GM21526 (cell line): ENCODE results near the gene TRPV5.
A peak's percentile ranks its signal among the peaks of the same experiment; 100 is the strongest.
"Not testable (repeated sequence)": the region's sequence is repeated elsewhere in the genome, so short reads cannot be mapped to it uniquely, and the experiment has no call there.

Experiments
- ATAC-seq: cut with Tn5 transposase; IDR thresholded peaks from one replicate; pipeline ENCODE4 v1.9.1; 2021; ENCODE audit warnings: moderate library complexity; ENCODE audit not compliant: unreplicated experiment, low FRiP score

Gene TRPV5

GRCh38 chr7:142933624-142934023 is at the start of gene TRPV5:
TRPV5 (minus strand) TSS chr7:142933746; CDS start chr7:142933459, 287 bp downstream.
- ATAC-seq = no peak

DNA sequence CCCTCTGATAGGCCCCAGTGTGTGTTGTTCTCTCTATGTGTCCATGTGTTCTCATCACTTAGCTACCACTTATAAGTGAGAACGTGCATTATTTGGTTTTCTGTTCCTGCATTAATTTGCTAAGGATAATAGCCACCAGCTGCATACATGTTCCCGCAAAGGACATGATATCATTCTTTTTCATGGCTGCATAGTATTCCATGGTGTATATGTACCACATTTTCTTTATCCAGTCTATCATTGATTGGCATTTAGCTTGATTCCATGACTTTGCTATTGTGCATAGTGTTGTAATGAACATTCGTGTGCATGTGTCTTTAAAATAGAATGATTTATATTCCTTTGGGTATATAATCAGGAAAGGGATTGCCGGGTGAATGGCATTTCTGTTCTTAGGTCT is 44.9 kb upstream of the TRPV5 start:
- not testable (repeated sequence) for ATAC-seq

- ATAC-seq = no peak
Observed at GRCh38 chr7:142974626-142975025, 41.1 kb upstream of the TRPV5 start.

GRCh38 chr7:142969183-142969582 is 35.6 kb upstream of the TRPV5 start:
- ATAC-seq = no peak

GRCh38 chr7:142968229-142968628 is 34.7 kb upstream of the TRPV5 start:
- ATAC-seq = no peak

GRCh38 chr7:142964502-142965246 is 31.1 kb upstream of the TRPV5 start:
- no peak for ATAC-seq

DNA sequence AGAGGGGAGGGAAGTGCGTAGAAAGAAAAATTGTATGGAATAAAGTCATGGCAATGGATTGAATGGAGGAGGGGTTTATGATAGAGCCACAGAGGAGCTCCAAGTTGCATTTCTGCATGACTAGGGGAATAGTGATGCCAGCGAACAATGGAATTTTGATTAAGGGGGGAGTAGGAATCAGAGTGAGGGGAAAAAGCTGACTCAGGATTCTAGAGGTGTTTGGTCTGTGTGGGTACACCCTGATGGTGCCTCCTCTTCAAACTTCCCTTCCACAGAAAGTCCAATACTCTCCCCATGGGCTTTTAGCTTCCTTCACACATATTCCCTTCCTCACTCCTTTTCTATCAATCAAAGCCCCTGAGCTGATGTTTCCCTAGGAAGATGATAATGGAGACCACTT is 30.4 kb upstream of the TRPV5 start:
- no peak for ATAC-seq

- no peak for ATAC-seq
Observed at GRCh38 chr7:142962991-142963390, 29.4 kb upstream of the TRPV5 start.

DNA sequence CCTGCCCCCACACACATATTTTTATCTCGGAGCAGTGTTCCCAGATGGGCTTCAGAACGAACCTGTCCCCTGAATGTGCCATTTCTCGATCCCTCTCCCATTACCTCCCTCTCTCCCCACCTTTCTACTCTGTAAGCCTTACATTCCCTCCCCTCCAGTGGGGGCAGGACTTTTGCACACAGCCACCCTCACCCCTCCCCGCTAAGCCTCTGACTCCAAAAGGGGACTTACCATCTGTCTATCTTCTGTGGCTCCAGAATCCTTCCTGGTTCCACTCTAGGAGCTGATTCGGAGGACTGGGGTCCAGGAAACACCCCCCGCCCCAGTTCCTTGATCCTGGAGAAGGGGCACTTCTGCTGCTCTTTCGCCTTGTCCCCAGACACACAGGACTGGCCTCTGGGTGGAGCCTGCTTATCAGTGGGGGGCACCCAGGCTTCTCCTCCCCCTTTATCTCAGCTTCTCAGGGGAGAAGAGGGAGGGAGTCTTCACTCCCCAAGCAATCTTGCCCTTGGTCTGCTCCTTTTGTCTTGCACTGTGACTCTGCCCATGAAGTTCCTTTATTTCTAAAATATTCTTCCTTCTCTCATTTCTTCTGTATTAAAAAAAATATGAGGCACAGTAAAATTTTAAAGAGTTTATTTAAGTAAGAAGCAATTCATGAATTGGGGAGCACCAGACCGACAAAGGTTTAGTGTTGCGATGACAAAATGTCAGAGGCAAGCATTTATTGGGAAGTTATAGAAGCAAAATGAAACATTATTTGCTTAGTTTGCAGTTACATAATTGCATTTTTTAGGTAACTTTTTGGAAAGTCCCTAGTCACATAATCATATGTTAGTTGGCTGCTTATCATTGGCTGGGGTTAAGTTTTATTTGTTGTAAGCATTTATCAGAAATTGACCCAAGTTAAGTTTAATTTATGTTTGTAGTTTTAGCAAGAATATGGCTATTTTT is 28.7 kb upstream of the TRPV5 start, which contains the start of gene KEL:
Gene KEL (minus strand): TSS at position 391 of the 954 bp plus-strand sequence. CDS start 157 bp downstream, at position 234.
- ATAC-seq = no peak

DNA sequence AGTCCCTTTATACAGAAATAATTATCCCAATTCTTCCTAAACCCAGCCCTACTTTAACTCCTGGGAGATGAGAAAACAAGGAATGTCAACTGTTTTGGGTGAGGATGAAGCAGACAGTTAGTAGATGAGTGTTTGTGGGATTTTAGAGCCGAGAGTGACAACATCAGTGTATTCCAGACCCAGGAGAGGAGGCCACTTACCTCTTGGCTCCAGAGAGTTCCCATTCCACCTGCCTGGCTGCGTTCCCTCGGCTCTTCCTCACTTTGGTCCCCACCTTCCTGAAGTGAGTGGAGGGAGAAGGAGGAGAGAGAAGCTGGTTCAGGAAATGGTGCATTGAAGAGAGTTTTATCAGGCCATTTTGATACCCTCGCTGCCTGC is 28.0 kb upstream of the TRPV5 start:
- ATAC-seq = no peak

DNA sequence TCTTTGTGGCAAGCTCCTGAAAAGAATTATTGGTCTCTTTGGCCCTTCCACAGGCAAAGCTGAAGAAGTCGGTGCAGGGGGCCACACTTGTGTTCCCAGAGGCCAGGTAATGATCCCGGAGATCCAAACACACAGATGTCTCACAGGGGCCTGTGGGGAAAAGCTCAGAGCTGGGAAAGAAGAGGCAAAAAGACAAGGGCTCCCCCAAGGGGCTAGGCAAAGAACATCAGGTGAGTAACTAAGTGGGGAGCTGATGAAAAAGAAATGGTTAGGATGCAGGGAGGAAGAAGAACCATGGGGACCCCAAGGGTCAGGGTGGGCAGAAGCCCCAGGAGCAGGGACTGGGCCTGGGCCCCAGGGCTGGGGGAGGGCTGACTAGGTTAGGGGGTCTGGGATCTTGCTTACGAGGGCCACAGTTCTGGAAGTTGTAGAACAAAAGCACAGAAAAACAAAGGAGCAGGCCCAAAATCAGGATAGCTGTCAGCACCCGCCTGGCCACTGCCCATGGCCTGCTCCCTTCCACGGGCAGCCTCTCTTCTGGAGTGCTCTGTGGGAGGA is 27.5 kb upstream of the TRPV5 start:
- ATAC-seq = no peak

DNA sequence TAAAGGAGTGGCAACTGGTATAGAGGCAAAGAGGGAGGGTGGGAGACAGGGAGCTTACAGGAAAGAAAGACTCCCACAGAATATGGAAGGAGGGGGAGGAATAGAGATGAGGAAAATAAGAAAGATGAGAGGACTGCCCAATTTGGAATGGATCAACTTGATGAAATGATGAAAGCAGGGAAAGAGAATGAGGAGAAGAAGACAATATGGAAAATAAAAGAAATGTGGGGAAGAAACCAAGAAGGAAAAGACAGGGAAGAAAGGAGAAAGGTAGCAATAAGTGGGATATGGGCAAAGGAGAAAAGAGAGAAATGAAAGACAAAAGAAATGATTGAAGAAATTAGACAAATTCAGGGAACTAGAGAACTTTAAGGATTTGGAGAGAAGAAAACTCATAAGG is 25.7 kb upstream of the TRPV5 start:
- no peak for ATAC-seq

DNA sequence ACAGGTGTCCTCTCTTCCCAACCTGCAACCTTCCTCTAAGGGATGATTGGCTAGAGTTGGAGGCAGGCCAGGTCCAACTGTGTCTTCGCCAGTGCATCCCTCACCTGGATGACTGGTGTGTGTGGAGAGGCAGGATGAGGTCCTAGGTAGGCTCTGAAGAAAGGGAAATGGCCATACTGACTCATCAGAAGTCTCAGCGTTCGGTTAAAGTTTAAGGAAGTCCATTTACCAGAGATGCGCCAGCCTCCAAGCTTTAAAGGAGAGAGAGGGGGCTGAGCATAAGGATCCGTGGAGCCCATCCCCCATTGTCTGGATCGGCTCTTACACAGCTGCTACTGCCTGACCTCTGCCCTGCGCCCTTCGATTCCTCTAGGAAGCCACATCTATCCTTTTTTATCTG is 24.2 kb upstream of the TRPV5 start:
- ATAC-seq = no peak

DNA sequence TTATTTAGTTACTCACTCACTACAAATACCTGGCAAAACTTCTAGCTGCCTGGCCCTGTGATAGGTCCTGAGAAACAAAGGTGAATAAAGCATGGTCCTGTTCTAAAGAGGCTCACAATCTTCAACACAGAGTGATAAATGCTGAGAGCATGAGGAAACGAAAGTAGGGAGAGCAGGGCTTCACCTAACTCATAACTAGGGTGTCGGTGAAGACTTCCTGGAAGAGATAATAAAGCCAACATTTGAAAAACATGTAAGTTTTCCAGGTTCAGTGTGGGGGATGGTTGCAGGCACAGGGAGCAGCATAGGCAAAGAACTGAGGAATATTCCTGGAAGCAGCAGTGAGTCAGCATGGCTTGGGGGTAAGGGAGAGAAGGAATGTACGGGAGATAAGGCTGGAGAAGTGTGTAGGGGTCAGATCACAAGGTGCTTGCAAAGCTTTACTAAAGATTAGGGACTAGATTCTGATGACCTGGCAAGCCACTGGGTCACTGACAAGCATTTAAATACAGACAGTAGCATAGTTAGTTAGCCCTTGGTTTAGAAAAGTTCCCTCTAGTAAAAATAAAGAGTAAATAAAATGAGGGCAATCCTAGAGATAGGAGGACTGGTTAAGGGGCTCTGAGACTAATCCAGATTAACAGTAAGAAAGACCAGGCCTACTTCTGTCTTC is 23.5 kb upstream of the TRPV5 start:
- ATAC-seq = no peak

- peak; percentile 63 for ATAC-seq
Observed at GRCh38 chr7:142954680-142955268, 21.2 kb upstream of the TRPV5 start.

- ATAC-seq = no peak
Observed at GRCh38 chr7:142950235-142950634, 16.7 kb upstream of the TRPV5 start.

GRCh38 chr7:142948603-142949002 is 15.1 kb upstream of the TRPV5 start:
- no peak for ATAC-seq

DNA sequence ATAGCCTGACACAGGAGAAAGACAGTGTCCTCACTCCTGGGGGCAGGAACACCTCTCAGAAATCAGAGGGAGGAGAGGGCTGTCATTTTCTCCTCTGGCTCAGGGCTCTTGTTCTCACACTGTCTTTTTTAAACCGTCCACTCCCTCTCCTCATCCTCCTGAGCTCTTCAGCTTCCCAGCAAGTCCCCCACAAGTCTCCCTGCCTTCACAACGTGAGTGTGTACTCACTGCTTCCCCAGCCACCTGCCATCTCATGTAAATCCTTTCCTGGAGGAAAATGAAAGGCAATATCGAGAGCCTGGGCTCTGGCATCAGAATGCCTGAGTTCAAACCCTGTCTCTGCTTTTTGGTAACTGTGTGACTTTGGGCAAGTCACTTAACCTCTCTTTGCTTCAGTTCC is 11.5 kb upstream of the TRPV5 start:
- no peak for ATAC-seq

- no peak for ATAC-seq
Observed at GRCh38 chr7:142943706-142944268, 10.2 kb upstream of the TRPV5 start.

DNA sequence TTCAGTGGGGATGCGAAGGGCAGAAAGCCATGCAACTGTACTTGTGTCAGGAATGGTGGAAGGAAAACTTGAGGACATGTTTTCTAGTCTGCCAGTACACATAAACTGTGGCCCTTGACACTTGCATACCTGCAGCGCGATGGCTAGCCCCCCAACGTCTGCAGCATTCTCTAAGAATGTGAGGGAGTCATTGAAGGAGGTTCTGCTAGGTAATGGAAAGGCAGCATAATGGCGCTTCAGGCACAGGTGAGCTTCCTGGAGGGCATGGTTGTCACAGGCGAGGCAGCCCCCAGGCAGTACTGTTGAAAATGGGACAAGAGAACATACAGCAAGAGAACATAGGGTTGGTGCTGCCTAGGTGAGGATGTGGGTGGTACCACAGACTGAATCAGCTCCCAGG is 9.2 kb upstream of the TRPV5 start:
- no peak for ATAC-seq
